Hepatocyte (in vitro differentiated cells): ENCODE results near the gene ITPKC. TPM values are rescaled to one million over a fixed set of nuclear protein-coding genes. Genes with fewer than 3 reads are reported as not detected.

Source experiments
- DNase-seq: peaks from one replicate; pipeline ENCODE4 v3.0.0-alpha.2; 2016; ENCODE audit warnings: low spot score
- H2AFZ ChIP-seq: fragments of 200-600 bp; sonication (generic); 2 replicates; pipeline ENCODE4 v1.6.0; 2016; ENCODE audit warnings: antibody characterized with exemption, mild to moderate bottlenecking
- H3K27ac ChIP-seq: fragments of 200-600 bp; sonication (generic); 2 replicates; pipeline ENCODE4 v1.5.1; 2016; ENCODE audit warnings: mild to moderate bottlenecking
- H3K27me3 ChIP-seq: fragments of 200-600 bp; sonication (generic); 2 replicates; pipeline ENCODE4 v1.6.1; 2016
- H3K36me3 ChIP-seq: fragments of 200-600 bp; sonication (generic); replicated peaks from 2 replicates; pipeline ENCODE4 v1.5.1; 2016; ENCODE audit warnings: low read depth; ENCODE audit not compliant: insufficient read depth
- H3K4me1 ChIP-seq: fragments of 200-600 bp; sonication (generic); 2 replicates; pipeline ENCODE4 v1.5.1; 2016; ENCODE audit warnings: mild to moderate bottlenecking, moderate library complexity; ENCODE audit not compliant: insufficient read depth
- H3K4me2 ChIP-seq: fragments of 200-600 bp; sonication (generic); 2 replicates; pipeline ENCODE4 v1.6.0; 2016
- H3K4me3 ChIP-seq: fragments of 200-600 bp; sonication (generic); 2 replicates; pipeline ENCODE4 v1.5.1; 2016; ENCODE audit warnings: mild to moderate bottlenecking
- H3K79me2 ChIP-seq: fragments of 200-600 bp; sonication (generic); 2 replicates; pipeline ENCODE4 v1.6.0; 2017; ENCODE audit warnings: mild to moderate bottlenecking
- H3K9me2 ChIP-seq: fragments of 200-600 bp; sonication (generic); replicated peaks from 2 replicates; pipeline ENCODE4 v1.6.0; 2017; ENCODE audit warnings: mild to moderate bottlenecking; ENCODE audit not compliant: insufficient read depth
- H3K9me3 ChIP-seq: fragments of 200-600 bp; sonication (generic); 2 replicates; pipeline ENCODE4 v1.5.1; 2016; ENCODE audit warnings: low read depth, mild to moderate bottlenecking
- H4K20me1 ChIP-seq: fragments of 200-600 bp; sonication (generic); 2 replicates; pipeline ENCODE4 v1.6.0; 2016; ENCODE audit warnings: mild to moderate bottlenecking; ENCODE audit not compliant: insufficient read depth, poor library complexity, severe bottlenecking
- CTCF ChIP-seq: fragments of 200-600 bp; sonication (generic); IDR thresholded peaks from 2 replicates; pipeline ENCODE4 v1.5.1; 2016; ENCODE audit warnings: antibody characterized with exemption, mild to moderate bottlenecking; ENCODE audit not compliant: poor library complexity
- EZH2 ChIP-seq: fragments of 200-600 bp; sonication (generic); IDR thresholded peaks from 2 replicates; pipeline ENCODE4 v1.6.1; 2016; ENCODE audit warnings: antibody characterized with exemption, mild to moderate bottlenecking, borderline replicate concordance
- EZH2phosphoT487 ChIP-seq: fragments of 200-600 bp; sonication (generic); IDR thresholded peaks from one replicate; pipeline ENCODE4 v1.6.1; 2018; ENCODE audit warnings: antibody characterized with exemption, mild to moderate bottlenecking, low read depth, moderate library complexity; ENCODE audit not compliant: unreplicated experiment, severe bottlenecking
- WGBS: methylation state at CpG from one replicate; pipeline ENCODE4 v1.1.6; 2016; ENCODE audit warnings: low lambda C conversion rate; ENCODE audit errors: missing lambda C conversion rate; 5-methylcytosine and 5-hydroxymethylcytosine counted together
- polyA plus RNA-seq: library from polyadenylated mRNA; unstranded; fragments of >200 nt; fragmentation: Nextera tagmentation; extraction: Ambion mirVana; gene quantifications from 2 replicates; pipeline ENCODE4 v1.2.1, GENCODE V29; 2016
- total RNA-seq: library from RNA; depleted of rRNA; stranded (reverse); fragments of >200 nt; gene quantifications from 2 replicates; pipeline ENCODE4 v1.2.3, GENCODE V29; 2014

ITPKC gene
- total and polyA plus RNA-seq, 2 experiments from 2014 or later: 52.9 to 75.8 TPM

- Histone ChIP-seq H3K4me3 (no peak overlapping the region), H3K4me2 (no peak overlapping the region), H3K36me3 (no peaks in the 10 kb centered on the region), H3K79me2 (no peaks in the 10 kb centered on the region), H2AFZ (no peak overlapping the region), H3K9me2 (no peaks in the 10 kb centered on the region), H3K4me1 (no peaks in the 10 kb centered on the region), H3K9me3 (no peaks in the 10 kb centered on the region), H3K27ac (no peak overlapping the region), H3K27me3 (no peaks in the 10 kb centered on the region), H4K20me1 (no peaks in the 10 kb centered on the region)
- DNase-seq: no peak
- WGBS: 96% methylated on average over 9 of the region's 9 CpGs
- TF ChIP-seq EZH2phosphoT487: no peak
- TF ChIP-seq EZH2: no peak
- no peak for TF ChIP-seq CTCF
Observed at GRCh38 chr19:40671404-40671803, 45.5 kb upstream of the ITPKC start.

- no peaks in the 10 kb centered on the region for H3K4me1 ChIP-seq
- H3K36me3 ChIP-seq: no peaks in the 10 kb centered on the region
- H4K20me1 ChIP-seq: no peaks in the 10 kb centered on the region
- H3K4me3 ChIP-seq: no peak overlapping the region
- no peaks in the 10 kb centered on the region for H3K9me2 ChIP-seq
- H2AFZ ChIP-seq: no peak overlapping the region
- no peaks in the 10 kb centered on the region for H3K9me3 ChIP-seq
- no peak overlapping the region for H3K27ac ChIP-seq
- DNase-seq: no peak
- TF ChIP-seq CTCF (no peak), EZH2 (no peak), EZH2phosphoT487 (no peak)
- H3K79me2 ChIP-seq: no peaks in the 10 kb centered on the region
- 96% methylated on average over 2 of the region's 2 CpGs for WGBS
- no peaks in the 10 kb centered on the region for H3K27me3 ChIP-seq
- no peak overlapping the region for H3K4me2 ChIP-seq
Observed at GRCh38 chr19:40672038-40672437, 44.9 kb upstream of the ITPKC start.

DNA sequence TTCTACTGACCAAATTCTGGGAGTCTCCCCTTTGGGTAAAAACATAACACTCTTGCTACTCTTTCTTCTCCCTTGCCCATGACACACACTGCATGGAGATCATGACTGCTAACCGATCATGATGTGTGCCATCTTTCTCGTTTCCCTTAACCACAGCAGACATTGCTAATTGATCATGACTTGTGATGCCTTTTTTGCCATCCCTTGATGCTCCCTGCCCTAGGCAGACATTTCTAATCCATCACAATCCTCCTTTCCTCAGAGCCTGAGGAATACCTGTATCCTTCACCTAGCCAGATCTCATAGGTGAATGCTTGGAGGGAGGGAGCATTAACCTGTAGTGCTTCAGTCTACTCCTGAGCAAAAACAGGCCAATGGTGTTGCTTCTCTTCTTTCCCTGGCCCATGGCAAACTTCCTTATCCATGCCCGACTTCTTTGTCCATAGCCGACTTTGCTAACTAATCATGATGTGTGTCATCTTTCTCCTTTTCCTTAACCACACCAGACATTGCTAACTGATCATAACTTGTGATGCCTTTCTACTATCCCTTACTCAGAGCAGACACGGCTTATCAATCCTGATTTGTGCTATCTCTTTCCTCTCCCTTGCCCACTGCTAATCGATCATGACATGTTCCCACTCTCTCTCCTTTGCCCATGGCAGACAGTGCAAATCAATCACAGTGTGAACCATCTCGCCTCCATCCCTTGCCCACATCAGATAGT, 44.2 kb upstream of the ITPKC start:
- Histone ChIP-seq H3K36me3 (no peaks in the 10 kb centered on the region), H2AFZ (no peak overlapping the region), H3K9me3 (no peaks in the 10 kb centered on the region), H3K4me3 (no peak overlapping the region), H3K9me2 (no peaks in the 10 kb centered on the region), H4K20me1 (no peaks in the 10 kb centered on the region), H3K4me2 (no peak overlapping the region), H3K27me3 (no peaks in the 10 kb centered on the region), H3K79me2 (no peaks in the 10 kb centered on the region), H3K27ac (no peak overlapping the region), H3K4me1 (no peaks in the 10 kb centered on the region)
- TF ChIP-seq CTCF: no peak
- no peak for TF ChIP-seq EZH2
- TF ChIP-seq EZH2phosphoT487: no peak
- DNase-seq: no peak
- WGBS: 94% methylated on average over 7 of the region's 7 CpGs
